Activated CD4-positive, alpha-beta T cell treated with anti-CD3 and anti-CD28 coated beads, Interleukin-2, amount 50 U/mL, for 48 hours (primary cell): ENCODE data around the gene FAM177A1.
"Not testable (repeated sequence)": the region's sequence is repeated elsewhere in the genome, so short reads cannot be mapped to it uniquely, and the experiment has no call there.

Experiments
- DNase-seq, 2 experiments: peaks; one replicate each; pipeline ENCODE4 v3.0.0-alpha.2; 2020

FAM177A1 gene

DNA sequence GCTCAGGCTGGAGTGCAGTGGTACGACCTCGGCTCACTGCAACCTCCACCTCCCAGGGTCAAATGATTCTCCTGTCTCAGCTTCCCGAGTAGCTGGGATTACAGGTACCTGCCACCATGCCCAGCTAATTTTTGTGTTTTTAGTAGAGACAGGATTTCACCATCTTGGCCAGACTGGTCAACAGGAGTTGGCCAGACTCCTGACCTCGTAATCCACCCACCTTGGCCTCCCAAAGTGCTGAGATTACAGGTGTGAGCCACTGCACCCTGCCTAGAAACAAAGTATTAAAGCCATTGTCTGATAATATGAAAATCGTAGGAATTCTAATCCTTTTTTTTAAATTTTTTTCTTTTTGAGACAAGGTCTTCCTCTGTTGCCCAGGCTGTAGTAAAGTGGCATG, 19.7 kb downstream of the FAM177A1 start:
- DNase-seq = not testable (repeated sequence)

DNA sequence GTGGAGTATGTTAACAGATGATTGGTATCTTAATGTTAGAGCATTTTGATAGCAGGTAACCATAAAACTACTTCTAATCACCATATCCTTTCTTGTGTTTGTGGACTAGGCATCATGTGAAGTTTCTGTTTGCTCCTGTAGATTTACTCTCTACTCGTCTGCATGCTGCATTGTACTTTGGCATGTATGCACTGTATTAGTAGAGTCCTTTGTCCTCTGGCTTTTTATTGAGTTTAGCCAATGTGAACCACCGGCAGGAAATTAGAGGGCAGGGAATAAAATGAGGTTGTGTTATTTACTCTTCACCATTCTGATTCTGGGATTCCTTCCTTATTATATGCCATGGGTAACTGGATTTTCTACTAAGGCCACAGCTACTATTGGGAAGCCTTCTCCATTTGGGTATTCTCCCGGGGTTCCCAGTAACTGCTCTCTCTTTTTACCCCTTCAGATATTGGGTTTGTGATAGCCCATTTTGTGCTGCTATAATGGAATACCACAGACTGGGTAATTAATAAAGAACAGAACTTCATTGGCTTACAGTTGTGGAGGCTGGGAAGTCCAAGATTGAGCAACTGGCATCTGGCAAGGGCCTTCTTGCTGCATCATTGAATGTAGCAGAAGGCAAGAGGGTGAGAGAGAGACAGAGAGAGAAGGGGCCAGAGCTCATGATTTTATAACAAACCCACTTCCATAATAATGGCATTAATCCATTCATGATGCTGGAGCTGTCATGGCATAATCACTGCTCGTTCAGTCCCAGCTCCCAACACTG, 22.4 kb downstream of the FAM177A1 start:
- DNase-seq = no peak

DNA sequence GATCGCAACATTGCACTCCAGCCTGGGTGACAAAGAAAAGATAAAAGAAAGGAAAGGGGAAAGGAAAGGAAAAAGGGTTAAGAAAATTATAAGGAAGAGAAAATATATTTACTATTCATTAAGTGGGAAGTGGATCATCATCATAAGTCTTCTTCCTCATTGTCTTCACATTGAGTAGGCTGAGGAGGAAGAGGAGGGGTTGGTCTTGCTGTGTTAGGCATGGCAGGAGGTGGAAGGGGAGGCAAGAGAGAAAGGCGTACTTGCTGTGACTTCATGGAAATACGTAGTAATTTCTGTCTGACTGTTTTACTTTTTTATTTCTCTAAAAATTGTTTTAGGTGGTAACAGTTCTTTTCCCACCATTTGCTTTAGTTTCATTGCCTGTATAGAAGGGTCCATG, 26.2 kb downstream of the FAM177A1 start:
- DNase-seq = no peak

DNA sequence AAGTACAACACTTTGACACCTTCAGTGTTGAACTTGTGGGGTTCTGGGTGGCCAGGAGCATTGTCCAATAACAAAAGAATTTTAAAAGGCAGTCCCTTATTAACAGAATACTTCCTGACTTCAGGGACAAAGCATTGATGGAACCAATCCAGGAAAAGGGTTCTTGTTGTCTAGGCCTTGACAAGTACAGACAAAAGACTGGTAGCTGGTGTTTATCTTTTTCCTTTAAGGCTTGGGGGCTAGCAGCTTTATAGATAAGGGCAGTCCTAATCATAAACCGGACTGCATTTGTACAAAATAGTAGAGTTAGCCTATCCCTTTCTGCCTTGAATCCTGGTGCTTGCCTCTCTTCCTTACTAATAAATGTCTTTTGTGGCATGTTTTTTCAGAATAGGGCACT, 27.4 kb downstream of the FAM177A1 start:
- DNase-seq = no peak

DNA sequence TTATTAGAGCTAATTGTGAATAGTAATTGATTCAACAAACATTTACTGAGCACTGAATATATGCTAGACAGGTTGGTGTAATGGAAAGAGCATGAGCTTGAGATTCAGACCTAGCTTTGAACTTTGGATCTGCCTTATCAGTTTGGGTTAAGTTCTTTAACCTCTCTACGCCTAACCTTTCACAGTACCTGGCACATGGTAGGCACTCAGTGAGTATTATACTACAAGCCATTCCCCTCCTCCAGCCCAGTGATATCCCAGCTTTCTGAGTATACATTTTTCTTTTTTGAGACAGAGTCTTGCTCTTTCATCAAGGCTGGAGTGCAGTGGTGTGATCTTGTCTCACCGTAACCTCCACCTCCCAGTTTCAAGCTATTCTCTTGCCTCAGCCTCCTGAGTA, 32.0 kb downstream of the FAM177A1 start:
- DNase-seq = no peak

DNA sequence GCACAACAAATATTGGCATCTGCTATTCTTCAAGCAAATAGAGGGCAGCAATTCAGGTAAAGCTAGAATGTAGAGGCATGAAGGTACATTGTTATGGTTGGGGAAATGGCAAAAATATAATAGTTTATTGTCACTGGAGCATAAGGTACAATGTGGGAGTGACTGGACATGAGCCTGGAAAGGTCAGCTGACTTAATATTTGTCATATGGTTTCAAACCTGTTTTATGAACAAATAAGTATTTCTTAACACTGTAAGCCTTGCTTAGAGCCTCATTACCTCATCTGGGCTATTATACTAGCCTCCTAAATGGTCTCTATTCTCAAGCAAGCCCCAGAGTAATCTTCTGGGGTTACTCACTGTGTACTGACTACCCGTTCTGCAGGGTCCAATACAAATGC, 33.7 kb downstream of the FAM177A1 start:
- no peak for DNase-seq

DNA sequence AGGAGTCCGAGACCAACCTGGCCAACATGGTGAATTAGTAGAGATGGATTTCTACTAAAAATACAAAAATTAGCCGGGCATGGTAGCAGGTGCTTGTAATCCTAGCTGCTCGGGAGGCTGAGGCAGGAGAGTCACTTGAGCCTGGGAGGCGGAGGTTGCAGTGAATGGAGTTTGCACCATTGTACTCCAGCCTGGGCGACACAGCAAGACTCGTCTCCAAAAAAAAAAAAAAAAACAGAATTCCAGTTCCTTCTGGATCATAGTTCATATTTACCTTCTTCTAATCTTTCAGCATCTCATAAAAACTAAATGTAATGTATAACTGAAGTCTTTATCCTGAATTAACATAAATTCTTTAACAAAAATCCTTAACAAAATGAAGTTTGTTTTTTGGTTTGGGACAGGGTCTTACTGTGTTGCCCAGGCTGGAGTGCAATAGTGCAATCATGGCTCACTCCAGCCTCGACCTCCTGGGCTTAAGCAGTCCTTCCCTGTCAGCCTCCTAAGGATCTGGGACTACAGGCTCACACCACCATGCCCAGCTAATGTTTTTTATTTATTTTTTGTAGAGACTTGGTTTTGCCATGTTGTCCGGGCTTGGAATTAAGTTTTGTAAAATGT, 37.6 kb downstream of the FAM177A1 start:
- no peak for DNase-seq

DNA sequence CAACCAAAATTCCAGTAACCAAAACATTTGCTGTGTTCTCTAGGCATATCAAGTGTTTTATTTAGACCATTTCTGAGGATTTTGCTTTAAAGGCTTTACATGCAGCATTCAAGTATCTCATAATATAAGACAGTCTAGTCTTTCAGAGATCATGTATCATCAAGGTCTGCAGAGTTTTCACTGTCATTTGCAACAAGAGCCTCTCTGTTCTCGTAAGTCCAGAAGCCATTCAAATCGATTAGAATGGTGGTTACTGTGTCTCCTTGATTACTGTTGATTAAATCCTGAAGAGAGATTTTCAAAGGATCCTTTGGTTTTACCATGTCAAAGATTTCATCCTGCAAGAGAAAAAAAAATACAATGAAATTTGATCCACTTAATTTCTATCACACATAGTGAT, 39.4 kb downstream of the FAM177A1 start:
- no peak for DNase-seq

DNA sequence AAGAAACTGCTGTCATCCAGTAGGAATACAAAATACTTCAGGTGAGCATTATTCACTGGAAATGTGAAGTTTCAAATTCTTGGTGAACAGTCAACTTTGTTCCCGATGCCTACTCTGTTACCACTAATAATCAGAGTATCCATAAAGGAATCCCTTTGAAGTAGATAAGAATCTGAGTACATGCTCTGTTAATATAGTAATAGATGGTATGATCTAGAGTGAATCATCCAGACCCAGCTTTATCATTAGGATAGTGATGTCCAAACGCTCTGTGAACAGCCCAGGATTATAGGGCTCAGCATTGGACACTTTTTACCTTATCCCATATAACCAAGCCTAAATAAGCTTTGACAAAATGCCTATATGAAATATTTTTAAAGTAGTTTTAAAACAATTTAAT, 42.4 kb downstream of the FAM177A1 start:
- no peak for DNase-seq

DNA sequence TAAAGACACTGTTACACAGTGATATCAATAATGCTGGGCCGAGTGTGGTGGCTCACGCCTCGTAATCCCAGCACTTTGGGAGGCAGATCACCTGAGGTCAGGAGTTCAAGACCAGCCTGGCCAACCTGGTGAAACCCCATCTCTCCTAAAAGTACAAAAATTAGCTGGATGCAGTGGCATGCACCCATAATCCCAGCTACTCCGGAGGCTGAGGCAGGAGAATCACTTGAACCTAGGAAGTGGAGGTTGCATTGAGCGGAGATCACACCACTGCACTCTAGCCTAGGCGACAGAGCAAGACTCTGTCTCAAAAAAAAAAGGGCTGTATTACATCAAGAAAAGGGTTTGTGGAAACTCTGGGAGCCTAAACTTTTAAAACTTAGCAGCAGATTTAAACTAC, 48.6 kb downstream of the FAM177A1 start:
- DNase-seq = not testable (repeated sequence)

DNA sequence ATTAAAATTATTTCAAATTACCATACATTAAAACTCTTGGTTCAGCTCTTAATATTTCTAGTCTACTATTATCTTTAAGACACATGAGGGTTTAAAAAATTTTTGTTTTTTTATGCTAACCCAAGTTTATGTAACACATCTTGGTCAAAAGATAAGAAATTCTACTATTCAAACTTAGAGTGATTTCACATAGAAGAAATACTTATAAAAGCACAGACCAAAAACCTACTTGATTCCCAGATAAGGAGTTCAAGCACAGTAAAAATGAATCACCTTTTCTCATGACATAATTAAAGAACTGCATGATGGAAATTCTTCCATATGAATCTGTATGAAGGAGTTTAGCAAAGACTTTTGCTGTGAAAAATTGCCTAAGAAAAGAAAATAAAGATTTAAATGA, 61.8 kb downstream of the FAM177A1 start:
- no peak for DNase-seq

DNA sequence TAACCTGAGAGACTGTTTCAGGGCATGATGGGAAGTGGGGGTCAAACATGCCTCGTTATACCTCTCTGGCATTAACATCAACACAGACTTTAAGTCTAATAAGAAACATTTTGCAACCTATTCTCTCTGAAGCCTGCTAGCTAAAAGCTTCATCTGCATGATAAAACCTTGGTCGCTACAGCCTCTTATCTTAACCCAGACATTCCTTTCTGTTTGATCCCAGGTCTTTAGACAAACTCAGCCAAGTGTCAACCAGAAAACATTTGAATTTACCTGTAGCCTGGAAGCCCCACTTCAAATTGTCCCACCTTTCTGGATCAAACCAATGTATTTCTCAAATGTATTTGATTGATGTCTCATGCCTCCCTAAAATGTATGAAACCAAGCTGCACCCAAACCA, 66.6 kb downstream of the FAM177A1 start:
- DNase-seq = no peak

DNA sequence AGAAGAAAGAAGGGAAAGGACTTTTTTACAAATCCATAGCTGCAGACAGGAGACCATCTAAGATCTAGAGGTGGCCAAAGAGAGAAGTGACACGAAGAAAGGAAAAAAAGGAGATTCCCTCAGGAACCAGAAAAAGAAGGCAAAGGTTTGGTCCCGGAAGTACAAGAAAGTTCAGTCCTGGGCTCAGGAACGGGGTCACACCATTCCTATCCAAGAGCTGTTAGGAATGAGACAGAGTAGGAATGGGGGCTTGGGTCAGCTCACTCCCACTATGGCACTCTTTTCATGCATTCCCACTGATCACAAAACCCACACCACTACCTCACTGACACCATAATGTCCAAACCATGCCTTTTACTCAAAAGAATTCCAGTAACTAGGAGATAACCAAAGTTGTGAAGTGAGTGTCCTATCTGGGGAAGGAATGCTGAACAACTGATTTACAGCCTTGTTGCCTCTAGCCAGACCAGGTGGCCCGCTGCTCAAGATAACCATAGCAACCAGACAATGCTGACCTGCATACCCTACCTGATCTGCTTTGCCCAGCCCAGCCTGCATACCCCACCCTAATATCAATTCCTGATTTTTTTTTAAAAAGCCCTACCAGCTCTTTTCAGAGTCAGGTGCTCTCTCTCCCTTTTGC, 67.4 kb downstream of the FAM177A1 start:
- no peak for DNase-seq

DNA sequence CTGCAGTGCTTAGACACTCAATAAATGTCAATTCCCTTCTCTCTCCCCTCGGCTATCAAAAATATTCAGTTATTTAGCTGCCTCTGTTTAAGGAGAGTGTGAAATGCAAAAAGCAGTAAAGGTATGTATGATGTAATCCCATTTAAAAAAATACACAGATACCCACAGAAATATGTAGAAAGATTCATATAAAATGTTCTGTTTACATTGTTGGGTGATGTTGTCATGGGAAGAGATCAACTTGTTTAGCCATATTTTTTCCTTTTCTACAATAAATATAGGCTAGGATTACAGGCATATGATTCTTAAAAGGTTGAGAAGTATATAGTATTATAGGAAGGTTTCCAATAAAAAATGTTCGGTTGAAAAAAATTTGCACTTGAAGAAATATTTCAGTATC, 68.0 kb downstream of the FAM177A1 start:
- no peak for DNase-seq

DNA sequence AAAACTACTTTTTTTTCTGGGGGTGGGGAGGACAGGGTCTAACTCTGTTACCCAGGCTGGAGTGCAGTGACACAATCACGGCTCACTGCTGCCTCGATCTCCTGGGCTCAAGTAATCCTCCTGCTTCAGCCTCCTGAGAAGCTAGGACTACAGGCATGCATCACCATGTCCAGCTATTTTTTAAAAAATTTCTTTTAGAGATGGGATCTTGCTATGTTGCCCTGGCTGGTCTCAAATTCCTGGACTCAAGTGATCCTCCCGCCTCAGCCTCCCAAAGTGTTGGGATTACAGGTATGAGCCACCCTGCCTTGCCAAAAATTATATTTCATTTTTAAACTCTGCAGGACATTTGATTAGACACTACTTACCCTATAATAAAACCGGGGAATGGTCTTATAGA, 70.2 kb downstream of the FAM177A1 start:
- no peak for DNase-seq

DNA sequence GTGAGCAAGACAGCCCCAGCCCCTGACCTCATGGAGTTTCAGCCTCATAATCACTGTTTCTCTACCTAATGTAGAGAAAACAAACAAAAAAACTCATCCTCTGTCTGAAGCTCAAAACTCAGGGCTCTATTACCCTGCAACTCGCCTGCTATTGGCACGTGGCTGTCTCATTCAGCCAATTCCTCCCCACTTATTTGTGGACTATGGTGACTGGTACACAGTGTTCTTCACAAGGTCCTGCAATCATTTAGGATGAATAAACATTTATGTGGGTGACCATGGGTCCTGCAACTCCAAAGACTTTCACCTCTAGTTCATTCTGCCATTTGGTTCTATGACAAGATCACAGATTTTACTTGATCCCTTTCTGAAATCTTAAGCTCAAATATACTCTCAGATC, 71.0 kb downstream of the FAM177A1 start:
- no peak for DNase-seq

DNA sequence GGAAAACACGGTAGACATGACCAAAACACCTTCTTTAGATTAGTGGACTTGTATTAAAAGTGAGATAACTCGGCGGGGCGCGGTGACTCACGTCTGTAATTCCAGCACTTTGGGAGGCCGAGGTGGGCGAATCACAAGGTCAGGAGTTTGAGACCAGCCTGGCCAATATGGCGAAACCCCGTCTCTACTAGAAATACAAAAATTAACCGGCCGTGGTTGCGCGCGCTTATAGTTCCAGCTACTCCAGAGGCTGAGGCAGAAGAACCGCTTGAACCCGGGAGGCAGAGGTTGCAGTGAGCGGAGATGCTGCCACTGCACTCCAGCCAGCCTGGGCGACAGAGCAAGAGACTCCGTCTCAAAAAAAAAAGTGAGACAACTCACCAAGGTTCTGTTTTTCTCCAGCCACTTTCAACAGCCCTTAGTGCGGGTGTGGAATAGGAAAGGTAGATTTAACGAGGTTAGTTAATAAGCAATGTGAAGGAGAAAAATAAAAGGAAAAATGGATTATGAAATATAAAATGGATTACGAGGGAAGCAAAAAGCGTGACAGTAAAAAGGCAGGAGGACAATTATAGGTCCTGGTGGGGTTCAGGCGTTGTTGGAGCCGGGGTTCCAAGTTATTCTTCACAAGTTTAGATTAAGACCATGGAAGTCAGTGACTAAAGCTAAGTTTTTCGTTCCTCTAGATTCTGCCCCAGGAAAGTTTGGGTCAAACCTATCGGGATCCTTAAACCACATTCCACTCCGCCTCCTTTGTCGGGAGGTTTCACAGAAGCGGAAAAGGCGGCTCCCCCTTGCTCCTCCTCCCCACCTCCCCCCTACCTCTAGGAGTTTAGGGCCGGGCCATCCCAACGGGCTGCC, 75.2 kb downstream of the FAM177A1 start:
- peak; percentile 15 to 17 for DNase-seq

DNA sequence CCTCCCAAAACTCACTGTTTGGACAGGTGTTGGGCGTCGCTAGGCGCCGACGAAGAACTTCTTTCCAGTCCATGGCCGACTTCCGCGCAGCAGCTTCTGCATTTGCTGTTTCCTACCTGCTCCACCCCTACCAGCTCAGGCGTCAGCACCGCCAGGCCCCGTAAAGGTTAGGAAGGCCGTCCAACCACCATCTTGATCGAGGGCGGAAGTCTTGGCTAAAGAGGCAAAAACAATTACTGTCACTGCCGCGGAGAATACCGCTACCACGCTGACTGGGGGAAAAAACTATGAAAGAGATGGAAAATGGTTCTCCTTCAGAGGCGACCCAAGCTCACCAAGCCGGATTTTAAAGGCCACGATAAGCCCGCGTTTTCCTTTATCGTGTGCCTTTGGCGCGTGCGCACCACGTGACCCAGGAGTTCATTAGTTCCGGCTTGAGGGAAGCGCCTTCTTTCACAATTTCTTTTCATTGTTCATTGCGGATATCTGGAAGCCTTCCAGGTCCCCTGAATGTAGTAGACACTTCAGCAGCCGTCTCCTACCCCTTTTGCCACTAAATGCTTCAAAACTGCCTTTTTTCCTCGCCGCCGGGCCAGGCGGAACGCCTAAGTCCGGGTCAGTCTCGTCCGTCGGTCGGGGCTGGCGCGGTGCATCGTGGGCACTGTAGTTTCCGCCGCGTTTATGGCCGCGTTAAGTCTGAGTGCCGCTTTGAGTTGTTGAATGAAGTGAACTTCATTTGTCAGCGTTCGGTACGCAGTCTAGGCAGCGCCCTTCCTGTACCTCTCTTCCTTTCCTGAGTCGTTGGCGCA, 76.0 kb downstream of the FAM177A1 start, which contains the start of the genes PPP2R3C and PRORP:
PPP2R3C (minus strand) TSS at position 104 of the 809 bp plus-strand sequence; CDS start at position 73, 31 bp downstream.
PRORP (plus strand) TSS at position 666 of the 809 bp plus-strand sequence. CDS start 694 bp downstream, outside the sequence.
- peak; percentile 87 to 90 for DNase-seq

DNA sequence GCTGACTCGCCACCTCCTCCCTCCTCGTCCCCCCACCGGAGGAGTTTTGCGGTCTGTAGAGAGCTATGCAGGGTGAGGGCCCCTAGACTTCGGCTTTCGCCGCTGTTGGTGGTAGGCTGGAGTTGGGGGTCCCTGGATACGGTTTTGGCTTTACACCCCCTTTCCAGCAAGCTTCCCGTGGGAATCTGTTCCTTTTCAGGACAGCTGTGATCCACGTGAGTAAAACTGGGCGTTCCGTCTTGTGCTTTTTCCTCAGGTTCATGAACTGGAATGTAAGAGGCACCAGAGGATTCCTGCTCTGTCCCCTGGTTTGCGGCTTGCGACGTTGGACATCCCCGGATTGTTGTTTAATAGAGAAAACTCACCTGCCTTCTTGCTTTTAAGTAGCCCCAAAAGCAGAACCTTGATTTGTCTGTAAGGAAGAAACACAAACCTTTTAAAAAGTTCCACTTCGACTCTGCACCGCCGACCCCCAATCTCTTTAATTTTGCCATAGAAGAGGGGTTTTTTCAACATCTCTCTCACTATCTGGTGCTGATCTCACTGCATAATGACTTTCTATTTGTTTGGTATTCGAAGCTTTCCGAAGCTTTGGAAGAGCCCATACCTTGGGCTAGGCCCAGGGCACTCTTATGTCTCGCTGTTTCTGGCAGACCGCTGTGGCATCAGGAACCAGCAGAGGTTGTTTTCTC, 76.8 kb downstream of the FAM177A1 start:
- DNase-seq = peak in 1 of 2 experiments; percentile 21

DNA sequence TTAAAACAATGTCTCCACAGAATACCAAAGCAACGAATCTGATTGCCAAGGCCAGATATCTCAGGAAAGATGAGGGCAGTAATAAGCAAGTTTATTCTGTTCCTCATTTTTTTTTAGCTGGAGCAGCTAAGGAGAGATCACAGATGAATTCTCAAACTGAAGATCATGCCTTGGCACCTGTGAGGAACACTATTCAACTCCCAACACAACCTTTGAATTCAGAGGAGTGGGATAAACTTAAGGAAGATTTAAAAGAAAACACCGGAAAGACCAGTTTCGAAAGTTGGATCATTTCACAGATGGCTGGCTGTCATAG, 77.3 kb downstream of the FAM177A1 start:
- DNase-seq = no peak

DNA sequence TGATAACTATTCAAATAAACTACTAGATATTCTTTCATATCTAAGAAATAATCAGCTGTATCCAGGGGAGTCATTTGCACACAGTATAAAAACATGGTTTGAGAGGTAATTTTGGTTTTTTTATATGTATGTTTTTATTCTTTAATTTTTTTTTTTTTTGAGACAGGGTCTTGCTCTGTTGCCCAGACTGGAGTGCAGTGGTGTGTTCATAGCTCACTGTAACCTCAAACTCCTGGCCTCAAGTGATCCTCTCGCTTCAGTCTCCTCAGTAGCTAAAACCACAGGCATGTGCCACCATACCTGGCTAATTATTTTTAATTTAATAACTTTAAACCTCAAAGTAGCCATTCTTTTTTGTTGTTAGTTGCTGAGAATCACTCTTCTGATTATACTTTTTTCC, 78.1 kb downstream of the FAM177A1 start:
- DNase-seq = no peak
